SK-N-SH treated with all-trans-retinoic acid at 6 μM for 48 hours (cell line): Measurements from ENCODE around the gene PRKAR1B.
"Not testable (repeated sequence)": the region's sequence is repeated elsewhere in the genome, so short reads cannot be mapped to it uniquely, and the experiment has no call there.

ENCODE experiments used
- PATZ1 ChIP-seq: fragments of 250-450 bp; sonication (Bioruptor Pico); IDR thresholded peaks from 2 replicates; pipeline ENCODE4 v1.8.0; 2020; ENCODE audit warnings: mild to moderate bottlenecking, moderate library complexity, borderline replicate concordance
- ZFP30 ChIP-seq: fragments of 450-650 bp; formaldehyde crosslinking; IDR thresholded peaks from 2 replicates; pipeline ENCODE4 v1.5.0; 2022; ENCODE audit warnings: mild to moderate bottlenecking, moderate library complexity

GRCh38 chr7:635687-636382 lies 91.2 kb downstream of the PRKAR1B start:
- not testable (repeated sequence) for TF ChIP-seq ZFP30; PATZ1 (CRISPR knock-in tag)
